Mesothelial cell of epicardium (in vitro differentiated cells): ENCODE data around the gene MRPL37. TPM values are rescaled to one million over a fixed set of nuclear protein-coding genes. Genes with fewer than 3 reads are reported as not detected.

Experiments used
- DNase-seq, 2 experiments: peaks; one replicate each; pipeline ENCODE4 v3.0.0; 2021; ENCODE audit warnings: low spot score in 2 of 2; ENCODE audit not compliant: unreplicated experiment in 2 of 2
- H3K27ac Mint-ChIP-seq: 2 replicates; pipeline ENCODE4 v1.8.0; 2021; ENCODE audit warnings: mixed read lengths
- H3K27me3 Mint-ChIP-seq: 2 replicates; pipeline ENCODE4 v1.8.0; 2021; ENCODE audit warnings: low read depth, mixed read lengths
- H3K36me3 Mint-ChIP-seq: 2 replicates; pipeline ENCODE4 v1.8.0; 2021; ENCODE audit warnings: mixed read lengths
- H3K4me1 Mint-ChIP-seq: 2 replicates; pipeline ENCODE4 v1.8.0; 2021; ENCODE audit warnings: mixed read lengths
- H3K4me3 Mint-ChIP-seq: 2 replicates; pipeline ENCODE4 v1.8.0; 2021; ENCODE audit warnings: mild to moderate bottlenecking, moderate library complexity, mixed read lengths
- H3K9me3 Mint-ChIP-seq: 2 replicates; pipeline ENCODE4 v1.8.0; 2021; ENCODE audit warnings: mixed read lengths
- CTCF ChIP-seq: fragments of 200-600 bp; sonication (generic); IDR thresholded peaks from one replicate; pipeline ENCODE4 v1.5.0; 2021; ENCODE audit warnings: antibody characterized with exemption; ENCODE audit not compliant: unreplicated experiment
- total RNA-seq: library from RNA; stranded (reverse); gene quantifications from 3 replicates; pipeline ENCODE4 v1.2.1, GENCODE V29; 2021

The MRPL37 gene
- total RNA-seq, 1 donor from 2014 or later = 56.9 TPM

GRCh38 chr1:54252371-54252936 lies 52.5 kb downstream of the MRPL37 start:
- no peaks in the 10 kb centered on the region for H3K9me3 Mint-ChIP-seq
- H3K27me3 Mint-ChIP-seq = no peaks in the 10 kb centered on the region
- H3K36me3 Mint-ChIP-seq = peaks cover 11% of the 10 kb centered on the region
- DNase-seq = no peak
- H3K27ac Mint-ChIP-seq = peak overlapping the region; percentile 17
- no peak for TF ChIP-seq CTCF
- no peak overlapping the region for H3K4me3 Mint-ChIP-seq
- H3K4me1 Mint-ChIP-seq = peaks cover 15% of the 10 kb centered on the region

- Mint-ChIP-seq H3K9me3 (no peaks in the 10 kb centered on the region), H3K4me3 (no peak overlapping the region), H3K27ac (peak overlapping the region; percentile 65), H3K36me3 (peaks cover 17% of the 10 kb centered on the region), H3K4me1 (peaks cover 15% of the 10 kb centered on the region), H3K27me3 (no peaks in the 10 kb centered on the region)
- no peak for TF ChIP-seq CTCF
- DNase-seq = no peak
Measured at GRCh38 chr1:54253480-54253879, 53.5 kb downstream of the MRPL37 start.

- Mint-ChIP-seq H3K27ac (peak overlapping the region; percentile 65), H3K9me3 (no peaks in the 10 kb centered on the region), H3K4me3 (no peak overlapping the region), H3K36me3 (peaks cover 18% of the 10 kb centered on the region), H3K27me3 (no peaks in the 10 kb centered on the region), H3K4me1 (peaks cover 15% of the 10 kb centered on the region)
- no peak for DNase-seq
- TF ChIP-seq CTCF = no peak
Measured at GRCh38 chr1:54254055-54254454, 54.1 kb downstream of the MRPL37 start.

- H3K27ac Mint-ChIP-seq = no peak overlapping the region
- H3K36me3 Mint-ChIP-seq = peaks cover 13% of the 10 kb centered on the region
- H3K4me3 Mint-ChIP-seq = no peak overlapping the region
- no peak for TF ChIP-seq CTCF
- no peak for DNase-seq
- no peaks in the 10 kb centered on the region for H3K27me3 Mint-ChIP-seq
- H3K9me3 Mint-ChIP-seq = no peaks in the 10 kb centered on the region
- peaks cover 15% of the 10 kb centered on the region for H3K4me1 Mint-ChIP-seq
Measured at GRCh38 chr1:54255026-54255702, 55.2 kb downstream of the MRPL37 start.

GRCh38 chr1:54256522-54257345 lies 56.8 kb downstream of the MRPL37 start:
- H3K4me1 Mint-ChIP-seq = peaks cover 20% of the 10 kb centered on the region
- no peak overlapping the region for H3K4me3 Mint-ChIP-seq
- no peak for TF ChIP-seq CTCF
- H3K27ac Mint-ChIP-seq = peak overlapping the region; percentile 35
- H3K9me3 Mint-ChIP-seq = no peaks in the 10 kb centered on the region
- no peak for DNase-seq
- no peaks in the 10 kb centered on the region for H3K27me3 Mint-ChIP-seq
- H3K36me3 Mint-ChIP-seq = peaks cover 11% of the 10 kb centered on the region
